Stimulated activated CD4-positive, alpha-beta T cell treated with anti-CD3 and anti-CD28 coated beads, Interleukin-4, amount 100 ng/mL, for 4 hours (primary cell): ENCODE results near the gene IL23A.
"Not testable (repeated sequence)": the region's sequence is repeated elsewhere in the genome, so short reads cannot be mapped to it uniquely, and the experiment has no call there.

Experiments
- DNase-seq, 2 experiments: peaks; one replicate each; pipeline ENCODE4 v3.0.0-alpha.2; 2020

Gene IL23A

GRCh38 chr12:56326533-56326932, 12.2 kb upstream of the IL23A start:
- no peak for DNase-seq

GRCh38 chr12:56330936-56331490, 7.7 kb upstream of the IL23A start:
- no peak for DNase-seq

GRCh38 chr12:56332512-56333196, 6.0 kb upstream of the IL23A start:
- DNase-seq: no peak

- DNase-seq: no peak
Measured at GRCh38 chr12:56333197-56333678, 5.4 kb upstream of the IL23A start.

GRCh38 chr12:56333679-56334489, 4.8 kb upstream of the IL23A start, which contains the start of gene PAN2:
TSS of gene PAN2 (minus strand) at chr12:56334000. CDS start at chr12:56333094, 906 bp downstream.
- peak; percentile 84 to 94 for DNase-seq

GRCh38 chr12:56334490-56334793, 4.2 kb upstream of the IL23A start:
- no peak for DNase-seq

- DNase-seq: not testable (repeated sequence)
Measured at GRCh38 chr12:56335527-56335926, 3.2 kb upstream of the IL23A start.

GRCh38 chr12:56336361-56337167, 2.1 kb upstream of the IL23A start:
- no peak for DNase-seq

GRCh38 chr12:56337753-56338251, 882 bp upstream of the IL23A start:
- DNase-seq: no peak

GRCh38 chr12:56339158-56339422, 406 bp downstream of the IL23A start:
- DNase-seq: no peak

GRCh38 chr12:56341616-56342015, 2.9 kb downstream of the IL23A start:
- DNase-seq: no peak

GRCh38 chr12:56342290-56342689, 3.6 kb downstream of the IL23A start:
- not testable (repeated sequence) for DNase-seq

- DNase-seq: no peak
Measured at GRCh38 chr12:56346675-56347074, 8.0 kb downstream of the IL23A start.

GRCh38 chr12:56347255-56347654, 8.6 kb downstream of the IL23A start:
- DNase-seq: not testable (repeated sequence)

- no peak for DNase-seq
Measured at GRCh38 chr12:56348776-56349175, 10.1 kb downstream of the IL23A start.

GRCh38 chr12:56350662-56351061, 12.0 kb downstream of the IL23A start:
- DNase-seq: no peak

- no peak for DNase-seq
Measured at GRCh38 chr12:56351325-56351724, 12.6 kb downstream of the IL23A start.

- DNase-seq: no peak
Measured at GRCh38 chr12:56358836-56359532, 20.3 kb downstream of the IL23A start.

GRCh38 chr12:56359851-56360767, 21.4 kb downstream of the IL23A start, which contains the start of gene STAT2:
TSS of gene STAT2 (minus strand) at chr12:56360107. CDS start at chr12:56356571, 3,536 bp downstream.
- DNase-seq: peak; percentile 97 to 100

GRCh38 chr12:56361487-56362129, 22.9 kb downstream of the IL23A start:
- no peak for DNase-seq
